HEK293 (cell line): ENCODE results near the gene TTC27.

ENCODE experiments used
- CTCF ChIA-PET: fragments of 350-600 bp; formaldehyde crosslinking; extraction: SDS; loops from one replicate; lab custom pipeline; 2021; ENCODE audit warnings: antibody characterized with exemption; lab: Yijun Ruan, JAX
- POLR2A ChIA-PET: fragments of 300-600 bp; formaldehyde crosslinking; extraction: SDS; loops from one replicate; lab custom pipeline; 2020; ENCODE audit warnings: antibody characterized with exemption, inconsistent platforms; lab: Yijun Ruan, JAX
- H3K27ac ChIP-seq: fragments of 200-500 bp; sonication (Bioruptor generic); 2 replicates; pipeline ENCODE4 v1.5.1; 2014; ENCODE audit warnings: low read depth, low read length, control low read depth, inconsistent platforms; ENCODE audit errors: extremely low read depth
- H3K36me3 ChIP-seq, 2 experiments: fragments of 200-500 bp in 1 of 2; sonication (Bioruptor generic) in 1 of 2; 1 replicate in 1 of 2; 2 replicates in 1 of 2; pipeline ENCODE4 v1.5.1; 2014 to 2017; ENCODE audit warnings: inconsistent platforms in 2 of 2, low read length in 2 of 2; ENCODE audit not compliant: control insufficient read depth in 2 of 2, insufficient read depth in 1 of 2
- H3K4me1 ChIP-seq: fragments of 200-500 bp; sonication (Bioruptor generic); 2 replicates; pipeline ENCODE4 v1.5.1; 2014; ENCODE audit warnings: mild to moderate bottlenecking, low read length, inconsistent platforms; ENCODE audit not compliant: control insufficient read depth, insufficient read depth
- H3K4me3 ChIP-seq: 2 replicates; pipeline ENCODE4 v1.5.1; 2011; ENCODE audit warnings: low read depth, mild to moderate bottlenecking, control low read depth, low read length, moderate library complexity
- H3K9me3 ChIP-seq: fragments of 200-500 bp; sonication (Bioruptor generic); 2 replicates; pipeline ENCODE4 v1.5.1; 2014; ENCODE audit warnings: low read depth, low read length, inconsistent platforms; ENCODE audit not compliant: control insufficient read depth, insufficient read depth
- GLIS2 ChIP-seq: fragments of 450-650 bp; formaldehyde crosslinking; IDR thresholded peaks from 2 replicates; pipeline ENCODE4 v1.5.1; 2016; ENCODE audit warnings: missing biosample characterization, missing genetic modification characterization
- HOXC10 ChIP-seq: sonication (generic); formaldehyde crosslinking; IDR thresholded peaks from 2 replicates; pipeline ENCODE4 v1.8.1; 2023; ENCODE audit warnings: mild to moderate bottlenecking, missing genetic modification reagents
- KLF7 ChIP-seq: fragments of 450-650 bp; formaldehyde crosslinking; IDR thresholded peaks from 2 replicates; pipeline ENCODE4 v1.5.1; 2016; ENCODE audit warnings: missing biosample characterization, missing genetic modification characterization, borderline replicate concordance
- SCRT2 ChIP-seq: fragments of 450-650 bp; formaldehyde crosslinking; IDR thresholded peaks from 2 replicates; pipeline ENCODE4 v1.5.1; 2016; ENCODE audit warnings: missing biosample characterization, missing genetic modification characterization
- ZBTB1 ChIP-seq: fragments of 450-650 bp; formaldehyde crosslinking; IDR thresholded peaks from 2 replicates; pipeline ENCODE4 v1.5.1; 2016; ENCODE audit warnings: missing biosample characterization, missing genetic modification characterization
- ZFP3 ChIP-seq: fragments of 450-650 bp; formaldehyde crosslinking; IDR thresholded peaks from 2 replicates; pipeline ENCODE4 v1.5.1; 2016; ENCODE audit warnings: low read depth, missing biosample characterization, missing genetic modification characterization
- ZNF133 ChIP-seq: fragments of 450-650 bp; formaldehyde crosslinking; IDR thresholded peaks from 2 replicates; pipeline ENCODE4 v1.5.1; 2016; ENCODE audit warnings: missing biosample characterization, missing genetic modification characterization
- ZNF146 ChIP-seq: fragments of 450-650 bp; formaldehyde crosslinking; IDR thresholded peaks from 2 replicates; pipeline ENCODE4 v1.5.1; 2016; ENCODE audit warnings: missing biosample characterization, missing genetic modification characterization
- ZNF214 ChIP-seq: fragments of 450-650 bp; formaldehyde crosslinking; IDR thresholded peaks from 2 replicates; pipeline ENCODE4 v1.5.1; 2017; ENCODE audit warnings: missing biosample characterization, mild to moderate bottlenecking, missing genetic modification characterization, borderline replicate concordance
- ZNF23 ChIP-seq: fragments of 450-650 bp; formaldehyde crosslinking; IDR thresholded peaks from 2 replicates; pipeline ENCODE4 v1.5.1; 2016; ENCODE audit warnings: missing biosample characterization, missing genetic modification characterization, borderline replicate concordance
- ZNF239 ChIP-seq: fragments of 450-650 bp; formaldehyde crosslinking; IDR thresholded peaks from 2 replicates; pipeline ENCODE4 v1.5.1; 2016; ENCODE audit warnings: missing biosample characterization, missing genetic modification characterization
- ZNF24 ChIP-seq: fragments of 450-650 bp; formaldehyde crosslinking; IDR thresholded peaks from 2 replicates; pipeline ENCODE4 v1.5.1; 2016; ENCODE audit warnings: missing biosample characterization, missing genetic modification characterization
- ZNF248 ChIP-seq: fragments of 450-650 bp; formaldehyde crosslinking; IDR thresholded peaks from 2 replicates; pipeline ENCODE4 v1.5.1; 2017; ENCODE audit warnings: missing biosample characterization, missing genetic modification characterization
- ZNF302 ChIP-seq: fragments of 450-650 bp; formaldehyde crosslinking; IDR thresholded peaks from 2 replicates; pipeline ENCODE4 v1.5.1; 2016; ENCODE audit warnings: missing biosample characterization, missing genetic modification characterization, low read depth
- ZNF416 ChIP-seq: fragments of 450-650 bp; formaldehyde crosslinking; IDR thresholded peaks from 2 replicates; pipeline ENCODE4 v1.5.1; 2016; ENCODE audit warnings: missing biosample characterization, missing genetic modification characterization
- ZNF501 ChIP-seq: fragments of 450-650 bp; formaldehyde crosslinking; IDR thresholded peaks from 2 replicates; pipeline ENCODE4 v1.5.1; 2016; ENCODE audit warnings: missing biosample characterization, missing genetic modification characterization
- ZNF514 ChIP-seq: fragments of 450-650 bp; formaldehyde crosslinking; IDR thresholded peaks from 2 replicates; pipeline ENCODE4 v1.5.1; 2016; ENCODE audit warnings: missing biosample characterization, missing genetic modification characterization
- ZNF560 ChIP-seq: fragments of 450-650 bp; formaldehyde crosslinking; IDR thresholded peaks from 2 replicates; pipeline ENCODE4 v1.5.1; 2017; ENCODE audit warnings: missing biosample characterization, missing genetic modification characterization, borderline replicate concordance
- ZNF585B ChIP-seq: fragments of 450-650 bp; formaldehyde crosslinking; IDR thresholded peaks from 2 replicates; pipeline ENCODE4 v1.5.1; 2016; ENCODE audit warnings: missing biosample characterization, missing genetic modification characterization
- ZNF610 ChIP-seq: fragments of 450-650 bp; formaldehyde crosslinking; IDR thresholded peaks from 2 replicates; pipeline ENCODE4 v1.5.1; 2016; ENCODE audit warnings: missing biosample characterization, missing genetic modification characterization, borderline replicate concordance
- ZNF629 ChIP-seq: fragments of 450-650 bp; formaldehyde crosslinking; IDR thresholded peaks from 2 replicates; pipeline ENCODE4 v1.5.1; 2017; ENCODE audit warnings: missing biosample characterization, missing genetic modification characterization
- ZNF670 ChIP-seq: fragments of 450-650 bp; formaldehyde crosslinking; IDR thresholded peaks from 2 replicates; pipeline ENCODE4 v1.5.1; 2016; ENCODE audit warnings: missing biosample characterization, missing genetic modification characterization, low read depth
- ZNF701 ChIP-seq: fragments of 450-650 bp; formaldehyde crosslinking; IDR thresholded peaks from 2 replicates; pipeline ENCODE4 v1.5.1; 2016; ENCODE audit warnings: missing biosample characterization, missing genetic modification characterization
- ZNF792 ChIP-seq: fragments of 450-650 bp; formaldehyde crosslinking; IDR thresholded peaks from 2 replicates; pipeline ENCODE4 v1.5.1; 2016; ENCODE audit warnings: missing biosample characterization, missing genetic modification characterization
- TF ChIP-seq, protein P1 (sequence below): fragments of 450-650 bp; formaldehyde crosslinking; IDR thresholded peaks from 2 replicates; pipeline ENCODE4 v1.5.1; 2016; ENCODE audit warnings: missing biosample characterization, missing genetic modification characterization, borderline replicate concordance
- TF ChIP-seq, protein P2 (sequence below): fragments of 450-650 bp; formaldehyde crosslinking; IDR thresholded peaks from 2 replicates; pipeline ENCODE4 v1.5.1; 2017; ENCODE audit warnings: missing biosample characterization, missing genetic modification characterization
- TF ChIP-seq, protein P3 (sequence below): fragments of 450-650 bp; formaldehyde crosslinking; IDR thresholded peaks from 2 replicates; pipeline ENCODE4; 2016; ENCODE audit warnings: missing biosample characterization, missing genetic modification characterization

The TTC27 gene

DNA sequence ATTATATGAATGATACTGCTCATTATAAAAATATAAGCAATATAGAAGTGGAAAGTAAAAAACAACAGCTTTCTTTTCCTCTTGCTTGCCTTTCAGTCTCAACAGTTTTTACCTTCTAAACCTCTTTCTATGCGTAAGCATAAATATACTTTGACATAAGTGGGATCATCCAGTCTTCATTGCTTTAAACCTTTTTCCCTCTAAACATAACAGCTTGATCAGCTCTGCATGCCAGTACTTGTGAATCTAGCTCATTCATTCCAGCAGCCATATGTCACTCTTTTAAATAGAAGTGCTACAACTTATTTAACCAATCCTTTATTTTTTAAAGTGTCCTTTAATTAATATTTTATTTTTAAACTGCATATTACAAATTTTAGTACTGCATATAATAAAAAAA lies 88.1 kb downstream of the TTC27 start (continued):
- TF ChIP-seq ZNF701 (tag by site-specific recombination) (no peak), GLIS2 (tag by site-specific recombination) (no peak), ZNF610 (no peak)

DNA sequence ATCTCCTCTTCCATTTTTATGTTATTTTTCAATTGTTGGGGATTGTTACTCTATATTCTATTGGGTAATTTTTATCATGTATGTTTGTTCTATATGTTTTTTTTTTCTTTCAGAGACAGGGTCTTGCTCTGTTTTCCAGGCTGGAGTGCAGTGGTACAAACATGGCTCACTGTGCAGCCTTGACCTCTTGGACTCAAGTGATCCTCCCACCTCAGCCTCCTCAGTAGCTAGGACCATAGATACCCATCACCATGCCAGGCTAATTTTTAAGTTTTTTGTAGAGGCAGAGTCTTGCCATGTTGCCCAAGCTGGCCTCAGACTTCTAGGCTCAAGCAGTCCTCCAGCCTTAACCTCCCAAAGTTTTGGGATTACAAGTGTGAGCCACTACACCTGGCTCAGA lies 88.7 kb downstream of the TTC27 start:
- H3K4me3 ChIP-seq, result no peak overlapping the region
- H3K9me3 ChIP-seq, result no peaks in the 10 kb centered on the region
- no peaks in the 10 kb centered on the region for H3K36me3 ChIP-seq
- ChIA-PET CTCF (interaction anchor here (0.6 to 0.7 kb wide), 2 partner anchors 13 to 301 kb away, joined by 3 to 5 read pairs; no protein-coding TSS in a partner anchor), POLR2A (no interaction called here)
- no peaks in the 10 kb centered on the region for H3K4me1 ChIP-seq
- no peak for TF ChIP-seq ZNF560 (tag by site-specific recombination)
- TF ChIP-seq KLF7 (tag by site-specific recombination), result no peak
- TF ChIP-seq ZNF585B, result no peak
- TF ChIP-seq, protein P1, sequence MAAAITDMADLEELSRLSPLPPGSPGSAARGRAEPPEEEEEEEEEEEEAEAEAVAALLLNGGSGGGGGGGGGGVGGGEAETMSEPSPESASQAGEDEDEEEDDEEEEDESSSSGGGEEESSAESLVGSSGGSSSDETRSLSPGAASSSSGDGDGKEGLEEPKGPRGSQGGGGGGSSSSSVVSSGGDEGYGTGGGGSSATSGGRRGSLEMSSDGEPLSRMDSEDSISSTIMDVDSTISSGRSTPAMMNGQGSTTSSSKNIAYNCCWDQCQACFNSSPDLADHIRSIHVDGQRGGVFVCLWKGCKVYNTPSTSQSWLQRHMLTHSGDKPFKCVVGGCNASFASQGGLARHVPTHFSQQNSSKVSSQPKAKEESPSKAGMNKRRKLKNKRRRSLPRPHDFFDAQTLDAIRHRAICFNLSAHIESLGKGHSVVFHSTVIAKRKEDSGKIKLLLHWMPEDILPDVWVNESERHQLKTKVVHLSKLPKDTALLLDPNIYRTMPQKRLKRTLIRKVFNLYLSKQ, result no peak
- no peak for TF ChIP-seq ZNF146 (tag by site-specific recombination)
- TF ChIP-seq ZBTB1 (tag by site-specific recombination), result no peak
- TF ChIP-seq, protein P2, sequence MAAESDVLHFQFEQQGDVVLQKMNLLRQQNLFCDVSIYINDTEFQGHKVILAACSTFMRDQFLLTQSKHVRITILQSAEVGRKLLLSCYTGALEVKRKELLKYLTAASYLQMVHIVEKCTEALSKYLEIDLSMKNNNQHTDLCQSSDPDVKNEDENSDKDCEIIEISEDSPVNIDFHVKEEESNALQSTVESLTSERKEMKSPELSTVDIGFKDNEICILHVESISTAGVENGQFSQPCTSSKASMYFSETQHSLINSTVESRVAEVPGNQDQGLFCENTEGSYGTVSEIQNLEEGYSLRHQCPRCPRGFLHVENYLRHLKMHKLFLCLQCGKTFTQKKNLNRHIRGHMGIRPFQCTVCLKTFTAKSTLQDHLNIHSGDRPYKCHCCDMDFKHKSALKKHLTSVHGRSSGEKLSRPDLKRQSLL, result no peak
- TF ChIP-seq ZNF514 (tag by site-specific recombination), result no peak
- TF ChIP-seq SCRT2, result no peak
- TF ChIP-seq ZNF792 (tag by site-specific recombination), result no peak
- TF ChIP-seq, protein P3, sequence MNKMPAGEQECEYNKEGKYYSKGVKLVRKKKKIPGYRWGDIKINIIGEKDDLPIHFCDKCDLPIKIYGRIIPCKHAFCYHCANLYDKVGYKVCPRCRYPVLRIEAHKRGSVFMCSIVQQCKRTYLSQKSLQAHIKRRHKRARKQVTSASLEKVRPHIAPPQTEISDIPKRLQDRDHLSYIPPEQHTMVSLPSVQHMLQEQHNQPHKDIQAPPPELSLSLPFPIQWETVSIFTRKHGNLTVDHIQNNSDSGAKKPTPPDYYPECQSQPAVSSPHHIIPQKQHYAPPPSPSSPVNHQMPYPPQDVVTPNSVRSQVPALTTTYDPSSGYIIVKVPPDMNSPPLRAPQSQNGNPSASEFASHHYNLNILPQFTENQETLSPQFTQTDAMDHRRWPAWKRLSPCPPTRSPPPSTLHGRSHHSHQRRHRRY, result no peak
- TF ChIP-seq ZNF629 (tag by site-specific recombination), result no peak
- no peak for TF ChIP-seq ZNF133 (tag by site-specific recombination)
- no peak for TF ChIP-seq ZNF214 (tag by site-specific recombination)
- no peak for TF ChIP-seq ZNF501 (tag by site-specific recombination)
- TF ChIP-seq ZFP3, result no peak
- no peak for TF ChIP-seq ZNF302 (tag by site-specific recombination)
- no peak for TF ChIP-seq ZNF670 (tag by site-specific recombination)
- no peak for TF ChIP-seq ZNF23 (tag by site-specific recombination)
- TF ChIP-seq ZNF24, result no peak
- H3K27ac ChIP-seq, result no peak overlapping the region

DNA sequence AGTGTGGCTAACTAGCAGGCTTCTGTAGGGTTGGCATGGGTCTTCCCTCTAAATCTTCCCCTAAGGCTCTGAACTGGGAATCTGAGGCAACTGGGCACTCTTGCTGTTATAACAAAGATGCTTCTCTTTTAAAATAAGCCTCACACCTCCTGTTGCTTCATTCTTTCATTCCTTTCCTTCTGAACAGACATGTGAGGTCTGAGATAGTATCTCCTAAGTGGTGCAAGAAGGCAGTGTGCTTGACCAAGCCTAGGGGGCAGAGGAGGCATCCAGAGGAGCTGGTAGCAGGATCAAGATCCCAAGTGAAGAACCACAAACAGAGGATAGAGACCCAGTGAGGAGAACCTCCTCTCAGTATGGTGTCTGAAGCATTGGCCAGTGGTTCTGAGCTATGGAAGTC lies 90.9 kb downstream of the TTC27 start:
- ChIA-PET POLR2A (interaction anchor here (1.2 kb wide), 1 partner anchor 20 kb away, joined by 4 read pairs; no protein-coding TSS in a partner anchor), CTCF (no interaction called here)
- H3K4me1 ChIP-seq, result no peaks in the 10 kb centered on the region
- H3K4me3 ChIP-seq, result no peak overlapping the region
- no peak overlapping the region for H3K27ac ChIP-seq
- H3K9me3 ChIP-seq, result no peaks in the 10 kb centered on the region
- H3K36me3 ChIP-seq, result no peaks in the 10 kb centered on the region
- TF ChIP-seq ZNF629 (tag by site-specific recombination) (no peak), ZNF248 (tag by site-specific recombination) (no peak), ZNF416 (tag by site-specific recombination) (no peak), HOXC10 (CRISPR knock-in tag) (no peak), ZNF239 (tag by site-specific recombination) (no peak)
- TF ChIP-seq, protein P3, result no peak
